Cortex of kidney (tissue), 1 donor: Measurements from ENCODE around the gene ZNF346.

Experiments
- DNase-seq: peaks from one replicate; lab custom pipeline; 2025; lab: John Stamatoyannopoulos, UW

The ZNF346 gene

GRCh38 chr5:177070536-177071191 lies 48.2 kb downstream of the ZNF346 start:
- no peak for DNase-seq

GRCh38 chr5:177071666-177072385 lies 49.3 kb downstream of the ZNF346 start:
- no peak for DNase-seq

GRCh38 chr5:177077335-177077734 lies 54.8 kb downstream of the ZNF346 start:
- no peak for DNase-seq

- no peak for DNase-seq
Observed at GRCh38 chr5:177079606-177080005, 57.1 kb downstream of the ZNF346 start.

DNA sequence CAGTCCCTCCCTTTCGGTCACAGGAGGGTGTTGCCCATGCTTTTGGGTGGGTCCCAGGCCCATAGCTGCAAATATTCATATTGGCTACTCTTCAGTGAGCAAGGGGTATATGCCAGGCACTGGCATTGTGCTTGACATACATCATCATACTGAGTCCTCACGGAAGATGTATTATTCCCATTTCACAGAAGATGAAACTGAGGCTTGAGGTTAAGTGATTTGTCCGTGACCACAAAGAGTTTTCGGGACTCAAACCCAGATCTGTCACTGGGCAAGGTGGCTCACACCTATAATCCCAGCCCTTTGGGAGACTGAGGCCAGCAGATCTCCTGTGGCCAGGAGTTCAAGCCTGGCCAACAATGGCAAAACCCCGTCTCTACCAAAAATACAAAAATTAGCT lies 57.8 kb downstream of the ZNF346 start:
- DNase-seq: no peak

DNA sequence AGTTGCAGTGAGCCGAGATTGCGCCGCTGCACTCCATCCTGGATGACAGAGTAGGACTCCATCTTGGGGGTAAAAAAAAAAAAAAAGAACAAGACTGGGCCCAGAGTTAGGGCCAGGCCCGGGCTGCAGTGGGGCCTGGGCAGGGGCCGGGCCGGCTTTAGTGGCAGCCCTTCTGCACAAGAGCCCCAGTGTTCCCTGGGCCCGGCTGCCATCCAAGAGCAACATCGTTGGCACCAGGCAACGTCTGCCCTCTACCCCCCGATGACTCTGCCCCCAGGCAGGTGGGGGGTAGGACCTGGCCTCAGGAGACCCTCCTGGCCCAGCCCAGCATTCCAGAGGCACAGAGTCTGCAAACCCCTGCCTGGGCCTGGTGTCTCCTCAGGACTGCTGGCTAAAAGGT lies 59.4 kb downstream of the ZNF346 start:
- DNase-seq: no peak

DNA sequence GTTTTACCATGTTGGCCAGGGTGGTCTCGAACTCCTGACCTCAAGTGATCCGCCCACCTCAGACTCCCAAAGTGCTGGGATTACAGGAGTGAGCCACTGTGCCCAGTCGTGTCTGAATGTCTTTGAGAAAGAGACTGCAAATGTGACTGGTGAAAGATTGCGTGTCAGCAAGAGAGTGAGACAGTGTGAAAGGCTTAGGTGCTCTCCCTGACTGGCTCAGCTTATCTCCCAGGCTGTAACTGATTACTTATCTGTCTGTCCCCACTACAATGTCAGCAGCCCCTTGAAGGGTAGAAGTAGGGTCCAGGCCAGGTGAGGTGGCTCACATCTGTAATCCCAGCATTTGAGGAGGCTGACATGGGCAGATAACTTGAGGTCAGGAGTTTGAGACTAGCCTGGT lies 60.9 kb downstream of the ZNF346 start:
- DNase-seq: no peak

GRCh38 chr5:177084175-177084574 lies 61.7 kb downstream of the ZNF346 start:
- DNase-seq: no peak

- no peak for DNase-seq
Observed at GRCh38 chr5:177085985-177086653, 63.6 kb downstream of the ZNF346 start.

DNA sequence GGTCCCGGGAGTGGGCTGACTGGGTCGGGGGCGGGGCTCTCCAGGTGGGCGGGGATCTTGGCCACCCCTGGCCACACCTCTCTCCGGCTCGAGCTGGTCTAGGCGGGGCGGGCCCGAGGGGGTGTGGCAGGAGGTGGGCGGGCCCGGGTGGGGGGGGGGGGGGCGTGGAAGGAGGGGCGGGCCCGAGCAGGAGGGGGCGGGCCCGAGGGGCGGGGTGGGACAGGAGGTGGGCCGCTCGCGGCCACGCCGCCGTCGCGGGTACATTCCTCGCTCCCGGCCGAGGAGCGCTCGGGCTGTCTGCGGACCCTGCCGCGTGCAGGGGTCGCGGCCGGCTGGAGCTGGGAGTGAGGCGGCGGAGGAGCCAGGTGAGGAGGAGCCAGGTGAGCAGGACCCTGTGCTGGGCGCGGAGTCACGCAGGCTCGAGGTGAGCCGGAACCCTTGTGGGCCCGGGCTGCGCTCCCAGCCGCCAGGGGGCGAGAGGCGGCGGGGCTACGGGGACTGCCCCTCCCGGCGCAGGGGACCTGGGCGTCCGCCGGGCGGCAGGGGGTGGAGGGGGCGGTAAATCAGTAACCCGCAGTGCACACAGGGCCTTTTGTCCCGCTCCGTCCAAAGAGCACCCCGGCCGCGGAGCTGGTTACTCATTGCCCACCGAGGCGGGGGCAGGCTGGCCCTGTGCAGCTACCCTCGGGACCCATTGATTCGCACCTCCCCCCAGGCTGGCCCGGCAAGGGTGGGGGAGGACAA lies 64.3 kb downstream of the ZNF346 start, which contains the start of gene FGFR4:
Gene FGFR4, plus strand, starts transcription at position 262 of the 744 bp plus-strand sequence. CDS start 2,688 bp downstream, outside the sequence.
- no peak for DNase-seq

GRCh38 chr5:177087398-177088005 lies 65.0 kb downstream of the ZNF346 start:
- DNase-seq: no peak

- no peak for DNase-seq
Observed at GRCh38 chr5:177089127-177089526, 66.6 kb downstream of the ZNF346 start.

DNA sequence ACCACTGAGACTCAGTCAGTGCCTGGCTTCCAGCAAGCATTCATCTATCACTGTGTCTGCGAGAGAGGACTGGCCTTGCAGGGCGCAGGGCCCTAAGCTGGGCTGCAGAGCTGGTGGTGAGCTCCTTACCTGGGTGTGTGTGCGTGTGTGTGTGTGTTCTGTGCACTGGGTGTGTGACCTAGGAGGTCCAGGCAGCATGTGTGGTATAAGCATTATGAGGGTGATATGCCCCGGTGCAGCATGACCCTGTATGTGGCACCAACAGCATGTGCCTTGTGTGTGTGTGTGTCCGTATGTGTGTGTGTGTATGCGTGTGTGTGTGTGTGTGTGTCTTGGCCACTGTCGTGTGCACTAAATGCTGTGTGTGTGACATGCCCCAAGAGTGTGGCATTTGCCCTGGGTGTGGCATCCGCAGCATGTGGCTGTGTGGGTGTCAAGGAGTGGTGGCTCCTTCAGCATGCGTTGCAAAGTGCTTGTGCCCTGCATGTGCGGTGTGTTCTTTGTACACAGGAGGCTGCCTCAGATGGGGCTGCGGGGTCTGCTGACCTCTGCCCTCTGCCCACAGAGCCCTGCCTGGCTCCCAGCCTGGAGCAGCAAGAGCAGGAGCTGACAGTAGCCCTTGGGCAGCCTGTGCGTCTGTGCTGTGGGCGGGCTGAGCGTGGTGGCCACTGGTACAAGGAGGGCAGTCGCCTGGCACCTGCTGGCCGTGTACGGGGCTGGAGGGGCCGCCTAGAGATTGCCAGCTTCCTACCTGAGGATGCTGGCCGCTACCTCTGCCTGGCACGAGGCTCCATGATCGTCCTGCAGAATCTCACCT lies 67.5 kb downstream of the ZNF346 start:
- no peak for DNase-seq

- DNase-seq: no peak
Observed at GRCh38 chr5:177090813-177091212, 68.3 kb downstream of the ZNF346 start.

GRCh38 chr5:177091232-177091631 lies 68.7 kb downstream of the ZNF346 start:
- no peak for DNase-seq

DNA sequence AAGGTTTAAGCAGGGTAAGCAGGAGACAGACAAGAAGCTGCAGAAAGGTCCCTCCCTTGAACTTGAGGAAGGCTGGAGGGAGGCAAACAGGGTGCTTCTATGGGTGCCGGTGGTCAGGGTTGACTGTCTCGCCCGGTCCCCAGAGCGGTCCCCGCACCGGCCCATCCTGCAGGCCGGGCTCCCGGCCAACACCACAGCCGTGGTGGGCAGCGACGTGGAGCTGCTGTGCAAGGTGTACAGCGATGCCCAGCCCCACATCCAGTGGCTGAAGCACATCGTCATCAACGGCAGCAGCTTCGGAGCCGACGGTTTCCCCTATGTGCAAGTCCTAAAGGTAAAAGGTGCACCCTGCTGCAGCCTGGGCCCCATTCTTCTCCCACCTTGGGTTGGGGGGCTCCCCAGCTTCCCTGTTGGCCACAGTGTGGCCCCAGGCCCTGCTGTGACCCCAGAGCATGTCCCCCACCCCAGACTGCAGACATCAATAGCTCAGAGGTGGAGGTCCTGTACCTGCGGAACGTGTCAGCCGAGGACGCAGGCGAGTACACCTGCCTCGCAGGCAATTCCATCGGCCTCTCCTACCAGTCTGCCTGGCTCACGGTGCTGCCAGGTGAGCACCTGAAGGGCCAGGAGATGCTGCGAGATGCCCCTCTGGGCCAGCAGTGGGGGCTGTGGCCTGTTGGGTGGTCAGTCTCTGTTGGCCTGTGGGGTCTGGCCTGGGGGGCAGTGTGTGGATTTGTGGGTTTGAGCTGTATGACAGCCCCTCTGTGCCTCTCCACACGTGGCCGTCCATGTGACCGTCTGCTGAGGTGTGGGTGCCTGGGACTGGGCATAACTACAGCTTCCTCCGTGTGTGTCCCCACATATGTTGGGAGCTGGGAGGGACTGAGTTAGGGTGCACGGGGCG lies 69.9 kb downstream of the ZNF346 start:
- DNase-seq: no peak

DNA sequence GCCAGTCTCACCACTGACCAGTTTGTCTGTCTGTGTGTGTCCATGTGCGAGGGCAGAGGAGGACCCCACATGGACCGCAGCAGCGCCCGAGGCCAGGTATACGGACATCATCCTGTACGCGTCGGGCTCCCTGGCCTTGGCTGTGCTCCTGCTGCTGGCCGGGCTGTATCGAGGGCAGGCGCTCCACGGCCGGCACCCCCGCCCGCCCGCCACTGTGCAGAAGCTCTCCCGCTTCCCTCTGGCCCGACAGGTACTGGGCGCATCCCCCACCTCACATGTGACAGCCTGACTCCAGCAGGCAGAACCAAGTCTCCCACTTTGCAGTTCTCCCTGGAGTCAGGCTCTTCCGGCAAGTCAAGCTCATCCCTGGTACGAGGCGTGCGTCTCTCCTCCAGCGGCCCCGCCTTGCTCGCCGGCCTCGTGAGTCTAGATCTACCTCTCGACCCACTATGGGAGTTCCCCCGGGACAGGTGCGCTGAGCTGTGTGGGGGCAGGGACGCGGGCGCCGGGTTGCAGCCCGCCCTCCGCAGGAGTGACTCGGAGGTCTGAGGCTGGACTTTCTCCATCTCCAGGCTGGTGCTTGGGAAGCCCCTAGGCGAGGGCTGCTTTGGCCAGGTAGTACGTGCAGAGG lies 70.7 kb downstream of the ZNF346 start:
- no peak for DNase-seq

DNA sequence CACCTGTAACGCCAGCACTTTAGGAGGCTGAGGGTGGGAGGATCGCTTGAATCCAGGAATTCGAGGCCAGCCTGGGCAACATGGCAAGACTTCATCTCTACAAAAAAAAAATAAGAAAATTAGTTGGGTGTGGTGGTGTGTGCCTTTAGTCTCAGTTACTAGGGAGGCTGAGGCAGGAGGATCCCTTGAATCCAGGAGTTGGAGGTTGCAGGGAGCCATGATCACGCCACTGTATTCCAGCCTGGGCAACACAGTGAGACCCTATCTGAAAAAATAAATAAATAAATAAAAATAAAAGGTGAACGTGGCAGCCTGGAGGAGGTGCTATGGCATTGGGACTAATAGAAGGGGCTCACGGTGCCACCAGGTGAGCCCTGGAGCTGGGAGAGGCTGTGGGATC lies 71.3 kb downstream of the ZNF346 start:
- no peak for DNase-seq
